GM12801 (cell line): ENCODE results near the gene MYO3A.

Experiments used
- CTCF ChIP-seq: IDR thresholded peaks from one replicate; pipeline ENCODE4 v1.5.1; 2011; ENCODE audit warnings: control low read depth; ENCODE audit not compliant: insufficient read length; ENCODE audit errors: extremely low read depth

Gene MYO3A

DNA sequence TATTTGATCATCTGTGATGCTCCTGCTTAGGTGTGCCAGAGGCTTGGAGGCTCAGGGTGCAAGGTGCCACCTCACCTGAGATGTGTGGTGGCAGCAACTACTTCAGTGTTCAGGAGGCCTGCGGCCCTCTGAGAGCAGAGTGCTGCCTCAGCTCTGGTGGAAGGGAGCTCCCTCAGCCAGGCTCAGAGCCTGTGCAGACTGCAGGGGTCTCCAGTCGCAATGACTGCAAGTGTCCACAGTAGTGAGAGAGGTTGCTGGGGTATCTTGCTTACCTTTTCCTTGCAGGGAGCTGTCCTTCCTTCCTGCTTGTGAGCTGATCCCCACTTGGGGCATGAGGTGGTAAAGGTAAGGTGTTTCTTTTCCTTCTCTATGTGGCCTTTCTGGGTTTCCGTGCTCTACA is 151.5 kb downstream of the MYO3A start:
- no peak for TF ChIP-seq CTCF

GRCh38 chr10:26087666-26088065 is 153.6 kb downstream of the MYO3A start:
- no peak for TF ChIP-seq CTCF

DNA sequence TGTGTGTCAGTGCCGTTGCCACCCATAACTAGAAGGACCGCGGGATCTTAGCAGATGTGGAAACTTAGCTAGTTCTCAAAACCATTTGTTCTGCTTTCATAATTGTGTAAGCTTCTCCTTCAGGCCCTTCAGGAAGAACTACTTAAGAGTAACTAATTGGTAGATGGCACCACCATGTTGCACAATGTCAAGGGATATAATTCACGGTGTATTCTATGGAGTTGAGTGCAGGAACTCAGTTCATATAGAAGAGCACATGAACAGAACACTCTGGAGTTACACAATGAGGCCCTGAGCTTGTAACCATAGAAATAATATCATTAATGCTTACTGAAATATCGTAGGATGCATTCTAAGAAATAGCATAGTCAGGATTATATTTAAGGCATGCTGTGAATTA is 156.0 kb downstream of the MYO3A start:
- no peak for TF ChIP-seq CTCF

DNA sequence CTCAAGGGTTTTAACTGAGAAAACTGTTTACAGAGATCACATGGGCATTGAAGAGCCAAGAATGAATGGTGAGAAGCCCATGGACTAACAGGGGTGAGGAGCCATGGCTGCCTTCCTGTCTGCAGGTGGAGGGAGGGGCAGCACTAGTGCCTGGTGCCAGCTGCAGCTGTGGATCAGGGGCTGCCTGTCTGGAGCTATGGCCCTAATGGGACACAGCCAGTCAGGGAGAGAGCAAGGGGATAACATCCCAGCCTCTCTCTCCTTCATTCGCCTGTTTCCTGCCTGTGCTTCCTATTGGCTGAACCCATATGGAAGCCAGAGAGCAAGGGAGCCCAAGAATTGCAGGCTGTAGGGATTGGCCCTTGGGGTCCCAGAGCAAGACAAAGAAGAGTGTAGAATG is 156.7 kb downstream of the MYO3A start:
- no peak for TF ChIP-seq CTCF

GRCh38 chr10:26093229-26093628 is 159.2 kb downstream of the MYO3A start:
- no peak for TF ChIP-seq CTCF

GRCh38 chr10:26095781-26096180 is 161.8 kb downstream of the MYO3A start:
- no peak for TF ChIP-seq CTCF

DNA sequence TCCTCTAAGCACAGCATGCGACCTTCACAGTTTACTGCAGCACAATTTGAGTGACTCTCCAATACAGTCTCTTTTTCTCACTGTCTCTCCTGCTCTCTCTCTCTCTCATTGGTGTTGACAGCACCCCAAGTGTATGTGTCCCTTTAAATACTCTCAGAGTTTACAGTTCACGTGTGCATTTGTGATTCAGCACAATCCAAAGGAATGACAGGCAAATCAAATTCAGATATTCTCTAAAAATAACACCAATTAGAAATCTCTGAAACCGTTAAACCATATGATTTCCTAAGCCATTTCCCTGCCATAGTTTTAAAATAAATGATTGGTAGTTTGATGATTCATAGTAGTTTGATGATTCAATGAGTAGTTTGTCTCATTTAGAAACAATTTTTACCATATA is 178.5 kb downstream of the MYO3A start:
- no peak for TF ChIP-seq CTCF

- TF ChIP-seq CTCF: no peak
These were observed 204.6 kb downstream of the MYO3A start for GRCh38 chr10:26138613-26139012.
